GDM1 (cell line): ENCODE data around the gene TKT.
"Not testable (repeated sequence)": the region's sequence is repeated elsewhere in the genome, so short reads cannot be mapped to it uniquely, and the experiment has no call there.

Experiments
- DNase-seq: peaks from one replicate; lab custom pipeline; 2025; lab: John Stamatoyannopoulos, UW

TKT gene

GRCh38 chr3:53255775-53256703, at the start of gene TKT:
Gene TKT, minus strand, starts transcription at chr3:53256022. Its CDS starts 80 bp downstream, at chr3:53255942.
- peak; percentile 74 for DNase-seq

- DNase-seq, result no peak
Measured at GRCh38 chr3:53303957-53304356, 48.1 kb upstream of the TKT start.

GRCh38 chr3:53303549-53303948, 47.7 kb upstream of the TKT start:
- DNase-seq, result no peak

GRCh38 chr3:53300826-53301225, 45.0 kb upstream of the TKT start:
- DNase-seq, result no peak

GRCh38 chr3:53299611-53300023, 43.8 kb upstream of the TKT start:
- DNase-seq, result not testable (repeated sequence)

- no peak for DNase-seq
Measured at GRCh38 chr3:53295410-53295809, 39.6 kb upstream of the TKT start.

- DNase-seq, result no peak
Measured at GRCh38 chr3:53293867-53294266, 38.0 kb upstream of the TKT start.

- DNase-seq, result no peak
Measured at GRCh38 chr3:53288214-53288613, 32.4 kb upstream of the TKT start.

- no peak for DNase-seq
Measured at GRCh38 chr3:53287131-53287629, 31.4 kb upstream of the TKT start.

- no peak for DNase-seq
Measured at GRCh38 chr3:53286727-53287126, 30.9 kb upstream of the TKT start.

GRCh38 chr3:53282581-53282980, 26.8 kb upstream of the TKT start:
- DNase-seq, result no peak

GRCh38 chr3:53278667-53279066, 22.8 kb upstream of the TKT start:
- no peak for DNase-seq

GRCh38 chr3:53274938-53275605, 19.2 kb upstream of the TKT start:
- peak; percentile 62 for DNase-seq

- DNase-seq, result no peak
Measured at GRCh38 chr3:53273146-53273670, 17.4 kb upstream of the TKT start.

GRCh38 chr3:53269888-53270880, 14.4 kb upstream of the TKT start:
- DNase-seq, result peak; percentile 98

GRCh38 chr3:53269193-53269592, 13.4 kb upstream of the TKT start:
- DNase-seq, result not testable (repeated sequence)

GRCh38 chr3:53267766-53268165, 11.9 kb upstream of the TKT start:
- no peak for DNase-seq

GRCh38 chr3:53264718-53265117, 8.9 kb upstream of the TKT start:
- DNase-seq, result no peak

- no peak for DNase-seq
Measured at GRCh38 chr3:53263907-53264306, 8.1 kb upstream of the TKT start.

- no peak for DNase-seq
Measured at GRCh38 chr3:53261712-53262111, 5.9 kb upstream of the TKT start.

- DNase-seq, result no peak
Measured at GRCh38 chr3:53260286-53260785, 4.5 kb upstream of the TKT start.
